Activated effector memory CD4-positive, alpha-beta T cell treated with anti-CD3 and anti-CD28 coated beads, Interleukin-2, amount 50 U/mL, for 16 hours (primary cell): Measurements from ENCODE around the gene TUFM.
"Not testable (repeated sequence)": the region's sequence is repeated elsewhere in the genome, so short reads cannot be mapped to it uniquely, and the experiment has no call there.

Experiments used
- DNase-seq: peaks from one replicate; pipeline ENCODE4 v3.0.0-alpha.2; 2020

The TUFM gene

GRCh38 chr16:28838558-28838918 lies 7.6 kb downstream of the TUFM start:
- no peak for DNase-seq

GRCh38 chr16:28837672-28838557 lies 8.2 kb downstream of the TUFM start:
- no peak for DNase-seq

DNA sequence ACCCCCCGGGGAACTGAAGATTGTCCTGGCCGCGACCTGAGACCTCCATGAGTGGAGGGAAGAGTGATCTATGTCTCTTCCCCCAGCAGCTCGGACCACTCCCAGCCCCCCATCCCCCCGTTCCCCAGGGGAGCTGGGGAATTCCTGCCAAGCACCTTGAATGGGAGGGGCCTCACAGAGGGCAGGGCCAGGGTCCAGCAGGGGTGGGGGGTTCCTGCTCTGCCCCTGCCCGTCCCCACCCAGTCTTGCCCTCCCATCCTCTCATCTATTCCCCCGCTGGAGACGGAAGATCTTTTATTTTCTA lies 9.4 kb downstream of the TUFM start:
- no peak for DNase-seq

GRCh38 chr16:28835864-28836760 lies 10.0 kb downstream of the TUFM start:
- no peak for DNase-seq

DNA sequence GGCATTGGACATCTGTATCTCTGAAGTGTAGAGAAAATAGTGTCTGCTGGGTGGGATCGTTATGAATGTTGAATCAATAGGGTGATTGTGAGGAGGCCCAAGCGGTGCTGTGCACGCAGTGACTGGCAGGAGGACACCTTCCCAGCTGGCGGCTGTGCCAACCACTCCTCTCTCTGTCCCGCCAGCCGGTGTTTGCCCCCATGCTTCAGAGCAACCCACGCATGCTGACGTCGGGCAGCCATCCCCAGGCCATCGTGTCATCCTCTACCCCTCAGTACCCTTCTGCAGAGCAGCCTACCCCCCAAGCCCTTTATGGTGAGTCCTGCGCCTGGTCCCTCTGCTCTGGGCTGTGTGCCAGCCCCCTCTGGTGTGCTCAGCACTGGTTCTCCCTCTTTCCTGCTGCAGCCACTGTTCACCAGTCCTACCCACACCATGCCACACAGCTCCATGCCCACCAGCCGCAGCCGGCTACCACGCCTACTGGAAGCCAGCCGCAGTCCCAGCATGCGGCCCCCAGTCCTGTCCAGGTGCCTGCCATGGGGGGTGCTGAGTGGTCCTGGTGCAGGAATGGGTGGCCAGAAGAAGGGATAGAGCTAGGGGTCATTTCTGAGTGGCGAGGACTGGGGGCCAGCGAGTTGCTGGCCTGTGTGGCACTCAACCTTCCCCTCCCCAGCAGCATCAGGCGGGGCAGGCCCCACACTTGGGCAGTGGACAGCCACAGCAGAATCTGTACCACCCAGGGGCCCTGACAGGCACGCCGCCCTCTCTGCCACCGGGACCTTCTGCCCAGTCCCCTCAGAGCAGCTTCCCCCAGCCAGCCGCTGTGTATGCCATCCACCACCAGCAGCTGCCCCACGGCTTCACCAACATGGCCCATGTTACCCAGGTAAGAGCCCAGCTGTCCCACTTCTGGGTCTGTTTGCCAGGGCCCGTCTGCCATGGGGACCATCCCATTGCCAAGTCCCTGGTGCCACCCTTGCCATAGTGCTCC lies 11.0 kb downstream of the TUFM start:
- DNase-seq, result no peak

GRCh38 chr16:28834349-28834748 lies 11.8 kb downstream of the TUFM start:
- no peak for DNase-seq

- DNase-seq, result no peak
Observed at GRCh38 chr16:28830531-28830930, 15.6 kb downstream of the TUFM start.

DNA sequence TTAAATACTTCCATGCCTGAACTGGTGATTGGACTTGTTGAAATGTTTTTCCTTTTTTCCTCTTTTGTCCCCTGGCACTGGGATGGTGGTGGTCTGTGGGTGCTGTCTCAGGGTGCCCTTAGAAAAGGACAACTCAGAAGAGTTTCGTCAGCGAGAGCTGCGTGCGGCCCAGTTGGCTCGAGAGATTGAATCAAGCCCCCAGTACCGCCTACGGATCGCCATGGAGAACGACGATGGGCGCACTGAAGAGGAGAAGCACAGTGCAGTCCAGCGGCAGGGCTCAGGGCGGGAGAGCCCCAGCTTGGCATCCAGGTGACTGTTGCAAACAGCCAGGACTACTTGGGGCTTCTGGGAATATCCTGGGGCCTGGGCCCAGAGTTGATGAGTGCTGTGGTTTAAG lies 16.4 kb downstream of the TUFM start:
- DNase-seq, result no peak

DNA sequence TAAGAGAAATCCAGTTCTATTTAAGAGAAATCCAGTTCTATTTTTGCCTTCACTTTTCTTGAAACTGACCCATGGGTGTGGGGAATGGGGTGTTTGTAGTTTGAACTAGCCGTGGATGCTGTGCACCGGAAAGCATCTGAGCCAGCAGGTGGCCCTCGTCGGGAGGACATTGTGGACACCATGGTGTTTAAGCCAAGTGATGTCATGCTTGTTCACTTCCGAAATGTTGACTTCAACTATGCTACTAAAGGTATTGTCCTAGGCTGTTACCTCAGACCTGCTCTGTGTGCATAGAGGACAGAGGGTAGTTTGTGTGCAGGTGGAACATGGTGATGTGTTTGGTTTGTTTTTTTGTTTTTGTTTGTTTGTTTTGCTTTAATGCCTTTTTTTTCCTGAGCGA lies 20.0 kb downstream of the TUFM start:
- no peak for DNase-seq

DNA sequence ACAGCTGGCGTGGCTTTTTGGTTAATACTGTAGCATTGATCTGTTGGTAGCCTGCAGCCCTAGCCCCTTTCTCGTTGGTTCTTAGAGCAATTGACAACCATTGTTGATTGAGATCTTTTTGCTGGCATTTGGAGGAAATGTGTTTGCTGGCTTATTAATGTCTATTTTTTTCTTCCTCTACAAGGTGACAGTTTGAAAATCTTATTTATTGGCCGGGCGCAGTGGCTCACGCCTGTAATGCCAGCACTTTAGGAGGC lies 21.5 kb downstream of the TUFM start:
- no peak for DNase-seq

DNA sequence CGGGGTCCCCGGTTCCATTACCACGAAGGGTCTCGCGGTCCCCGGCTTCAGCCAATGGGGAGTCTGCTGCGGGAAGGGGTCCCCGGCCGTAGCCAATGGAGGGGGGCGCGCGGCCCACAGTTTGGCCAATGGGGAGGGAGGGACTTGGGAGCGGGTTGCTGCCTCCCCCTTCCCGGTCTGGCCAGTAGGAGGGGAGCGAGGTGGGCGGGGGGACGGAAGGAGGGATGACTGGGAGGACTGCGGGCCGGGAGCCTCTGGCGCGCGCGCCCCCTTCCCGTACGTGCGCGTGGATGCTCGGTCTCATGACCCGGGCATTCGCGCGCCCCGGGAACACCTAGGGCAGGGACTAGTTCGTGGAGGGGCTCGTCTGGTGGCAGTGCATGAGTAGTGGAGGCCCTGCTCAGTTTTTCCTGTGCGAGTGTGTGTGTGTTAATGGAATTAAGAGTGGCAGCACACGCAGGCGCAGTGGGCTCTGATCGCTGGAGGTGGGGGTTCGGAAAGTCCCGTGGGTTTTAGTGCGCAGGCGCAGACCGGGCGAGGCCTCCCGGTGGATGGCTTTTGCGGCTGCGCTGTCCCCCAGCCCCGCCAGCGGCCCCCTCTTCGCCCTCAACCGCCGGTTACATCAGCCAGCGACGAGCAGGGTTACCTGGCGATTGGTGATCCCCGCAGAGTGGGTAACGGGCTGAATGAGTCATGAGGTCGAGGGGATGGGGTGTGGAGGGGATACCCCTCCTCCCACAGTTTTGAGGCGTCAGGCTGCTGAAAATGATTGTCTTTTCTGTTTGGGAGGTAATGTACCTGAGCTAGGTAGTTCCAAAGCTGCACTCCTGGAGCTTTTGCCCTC lies 22.1 kb downstream of the TUFM start:
- DNase-seq, result peak; percentile 98

GRCh38 chr16:28823291-28823872 lies 22.8 kb downstream of the TUFM start:
- DNase-seq, result no peak

GRCh38 chr16:28822520-28823290 lies 23.4 kb downstream of the TUFM start, which contains the start of gene ATXN2L:
Gene ATXN2L (plus strand): TSS chr16:28822999. CDS start chr16:28823260, 261 bp downstream.
- peak; percentile 98 for DNase-seq

- peak; percentile 62 for DNase-seq
Observed at GRCh38 chr16:28821874-28822519, 24.2 kb downstream of the TUFM start.

DNA sequence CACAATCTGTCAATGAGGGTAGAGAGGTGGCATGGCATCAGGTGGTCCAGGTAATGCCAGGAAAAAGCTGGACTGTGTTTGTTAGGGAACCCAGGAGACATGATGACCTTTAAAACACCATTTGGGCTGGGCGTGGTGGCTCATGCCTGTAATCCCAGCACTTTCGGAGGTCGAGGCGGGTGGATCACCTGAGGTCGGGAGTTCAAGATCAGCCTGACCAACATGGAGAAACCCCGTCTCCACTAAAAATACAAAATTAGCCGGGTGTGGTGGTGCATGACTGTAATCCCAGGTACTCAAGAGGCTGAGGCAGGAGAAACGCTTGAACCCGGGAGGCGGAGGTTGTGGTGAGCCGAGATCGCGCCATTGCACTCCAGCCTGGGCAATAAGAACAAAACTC lies 25.6 kb downstream of the TUFM start:
- DNase-seq, result peak; percentile 50

- DNase-seq, result peak; percentile 38
Observed at GRCh38 chr16:28820016-28820415, 26.1 kb downstream of the TUFM start.

DNA sequence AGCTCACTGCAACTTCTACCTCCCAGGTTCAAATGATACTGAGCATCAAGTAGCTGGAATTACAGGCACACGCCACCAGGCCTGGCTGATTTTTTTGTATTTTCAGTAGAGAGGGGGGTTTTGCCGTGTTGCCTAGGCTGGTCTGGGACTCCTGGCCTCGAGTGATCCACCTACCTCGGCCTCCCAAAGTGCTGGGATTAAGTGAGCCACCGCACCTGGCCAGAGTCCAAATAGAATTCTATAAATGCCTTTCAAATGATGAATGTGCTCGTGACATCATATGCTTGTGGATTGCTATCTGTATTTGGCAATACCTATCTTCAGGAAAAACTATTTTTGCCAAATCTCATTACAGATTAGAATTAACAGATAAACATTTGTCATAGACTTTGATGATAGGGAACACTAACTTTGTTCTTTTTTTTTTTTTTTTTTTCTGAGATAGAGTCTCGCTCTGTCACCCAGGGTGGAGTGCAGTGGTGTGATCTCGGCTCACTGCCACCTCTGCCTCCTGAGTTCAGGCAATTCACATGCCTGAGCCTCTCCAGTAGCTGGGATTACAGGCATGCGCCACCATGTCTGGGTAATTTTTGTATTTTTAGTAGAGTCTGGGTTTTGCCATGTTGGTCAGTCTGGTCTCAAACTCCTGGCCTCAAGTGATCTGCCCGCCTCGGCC lies 38.6 kb downstream of the TUFM start:
- not testable (repeated sequence) for DNase-seq

GRCh38 chr16:28802235-28803019 lies 43.7 kb downstream of the TUFM start:
- DNase-seq, result peak; percentile 85
